Ectodermal cell (in vitro differentiated cells): ENCODE results near the gene SIRT1.
"Not testable (repeated sequence)": the region's sequence is repeated elsewhere in the genome, so short reads cannot be mapped to it uniquely, and the experiment has no call there.

ENCODE experiments used
- H3K27ac ChIP-seq: 2 replicates; pipeline ENCODE4 v1.7.0; 2013; ENCODE audit warnings: mild to moderate bottlenecking, low read depth, low read length; ENCODE audit not compliant: insufficient read depth, poor library complexity, severe bottlenecking
- H3K27me3 ChIP-seq: 2 replicates; pipeline ENCODE4 v1.7.0; 2013; ENCODE audit warnings: mild to moderate bottlenecking, low read length; ENCODE audit not compliant: insufficient read depth, control insufficient read depth, poor library complexity, severe bottlenecking
- H3K36me3 ChIP-seq: one replicate; pipeline ENCODE4 v1.7.0; 2013; ENCODE audit warnings: low read length; ENCODE audit not compliant: control insufficient read depth, insufficient read depth
- H3K4me1 ChIP-seq: one replicate; pipeline ENCODE4 v1.7.0; 2013; ENCODE audit warnings: low read length; ENCODE audit not compliant: control insufficient read depth, insufficient read depth
- H3K4me3 ChIP-seq: 2 replicates; pipeline ENCODE4 v1.7.0; 2013; ENCODE audit warnings: low read depth, low read length, control low read depth; ENCODE audit not compliant: insufficient read depth
- H3K9me3 ChIP-seq: 2 replicates; pipeline ENCODE4 v1.7.0; 2013; ENCODE audit warnings: mild to moderate bottlenecking, low read length, moderate library complexity; ENCODE audit not compliant: control insufficient read depth
- WGBS, 2 experiments: methylation state at CpG; one replicate each; pipeline ENCODE4 v1.1.7; 2013; ENCODE audit warnings: missing lambda C conversion rate in 2 of 2; 5-methylcytosine and 5-hydroxymethylcytosine counted together

The SIRT1 gene

GRCh38 chr10:67943917-67944316 lies 59.5 kb downstream of the SIRT1 start:
- WGBS, 2 experiments = 82 to 89% methylated on average over 2 of the region's 2 CpGs
- no peaks in the 10 kb centered on the region for H3K36me3 ChIP-seq
- no peaks in the 10 kb centered on the region for H3K27me3 ChIP-seq

GRCh38 chr10:67955614-67956013 lies 71.2 kb downstream of the SIRT1 start:
- no peak overlapping the region for H3K27ac ChIP-seq
- no peaks in the 10 kb centered on the region for H3K4me1 ChIP-seq
- H3K27me3 ChIP-seq = no peaks in the 10 kb centered on the region
- no peak overlapping the region for H3K4me3 ChIP-seq
- 92 to 96% methylated on average over 5 to 6 of the region's 6 CpGs for WGBS, 2 experiments
- no peaks in the 10 kb centered on the region for H3K9me3 ChIP-seq
- H3K36me3 ChIP-seq = no peaks in the 10 kb centered on the region

More at GRCh38 chr10:67943917-67944316, 59.5 kb downstream of the SIRT1 start:
- Histone ChIP-seq H3K4me3 (no peak overlapping the region), H3K9me3 (no peaks in the 10 kb centered on the region), H3K4me1 (peaks cover 6% of the 10 kb centered on the region), H3K27ac (no peak overlapping the region)

GRCh38 chr10:67959839-67960476 lies 75.5 kb downstream of the SIRT1 start:
- no peaks in the 10 kb centered on the region for H3K4me1 ChIP-seq
- no peak overlapping the region for H3K4me3 ChIP-seq
- H3K27ac ChIP-seq = no peak overlapping the region
- no peaks in the 10 kb centered on the region for H3K9me3 ChIP-seq
- no peaks in the 10 kb centered on the region for H3K36me3 ChIP-seq
- 93 to 94% methylated on average over 8 of the region's 8 CpGs for WGBS, 2 experiments
- no peaks in the 10 kb centered on the region for H3K27me3 ChIP-seq

DNA sequence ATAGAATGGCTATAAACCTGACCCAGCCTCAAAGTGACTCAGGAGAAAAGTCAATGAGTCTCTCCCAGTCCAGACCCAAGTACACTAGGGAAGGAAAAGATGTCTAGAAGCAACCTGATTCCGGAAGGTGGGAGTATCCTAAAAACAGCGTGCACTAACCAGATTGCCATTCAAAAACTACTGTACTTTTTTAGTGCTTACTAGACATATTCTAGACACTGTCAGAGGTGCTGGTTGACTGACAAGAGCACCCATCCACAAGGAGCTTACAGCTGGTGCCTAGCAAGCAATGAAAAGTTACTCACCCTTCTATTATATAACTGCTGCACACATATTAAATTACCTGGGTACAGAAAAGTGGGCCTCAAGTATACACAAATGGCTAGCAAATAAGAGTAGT lies 81.0 kb downstream of the SIRT1 start:
- 82 to 88% methylated on average over 2 of the region's 2 CpGs for WGBS, 2 experiments
- no peaks in the 10 kb centered on the region for H3K27me3 ChIP-seq
- no peaks in the 10 kb centered on the region for H3K4me1 ChIP-seq
- no peaks in the 10 kb centered on the region for H3K9me3 ChIP-seq
- H3K36me3 ChIP-seq = no peaks in the 10 kb centered on the region
- H3K4me3 ChIP-seq = no peak overlapping the region
- no peak overlapping the region for H3K27ac ChIP-seq

DNA sequence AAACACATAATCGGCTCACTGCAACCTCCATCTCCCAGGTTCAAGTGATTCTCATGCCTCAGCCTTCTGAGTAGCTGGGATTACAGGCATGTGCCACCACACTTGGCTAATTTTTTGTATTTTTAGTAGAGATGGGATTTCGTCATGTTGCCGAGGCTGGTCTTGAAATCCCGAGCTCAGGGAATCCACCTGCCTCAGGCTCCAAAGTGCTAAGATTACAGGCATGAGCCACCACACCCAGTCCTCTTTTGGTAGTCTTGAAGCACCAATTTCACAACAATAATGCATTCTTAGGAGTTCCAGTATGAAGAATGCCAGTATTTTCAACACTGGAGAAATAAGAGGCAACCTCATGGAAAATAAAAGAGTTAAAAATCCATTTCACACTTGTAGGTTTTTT lies 81.6 kb downstream of the SIRT1 start:
- not testable (repeated sequence) for H3K9me3 ChIP-seq, H3K4me3 ChIP-seq, H3K27me3 ChIP-seq, H3K4me1 ChIP-seq, H3K27ac ChIP-seq, H3K36me3 ChIP-seq
- 86 to 94% methylated on average over 4 of the region's 4 CpGs for WGBS, 2 experiments
